GM12878 (cell line): Measurements from ENCODE around the gene MTF1.
A peak's percentile ranks its signal among the peaks of the same experiment; 100 is the strongest.

Experiments
- ATF2 ChIP-seq: IDR thresholded peaks from 2 replicates; pipeline ENCODE4 v1.6.1; 2012; ENCODE audit warnings: low read length, inconsistent platforms
- BMI1 ChIP-seq: fragments of 450-650 bp; IDR thresholded peaks from 2 replicates; pipeline ENCODE4 v1.6.1; 2016; ENCODE audit warnings: mild to moderate bottlenecking, moderate library complexity, borderline replicate concordance
- CTCF ChIP-seq, 3 experiments: IDR thresholded peaks in 2 of 3; conservative IDR thresholded peaks in 1 of 3; 2 replicates each; pipeline ENCODE4 v1.5.1; 2011; ENCODE audit warnings: low read depth in 3 of 3, low read length in 3 of 3, mild to moderate bottlenecking in 3 of 3, control low read depth in 2 of 3, moderate library complexity in 2 of 3, inconsistent platforms in 1 of 3, mixed read lengths in 1 of 3; ENCODE audit not compliant: control insufficient read depth in 2 of 3, insufficient read depth in 1 of 3; ENCODE audit errors: extremely low read depth in 1 of 3
- EZH2 ChIP-seq: IDR thresholded peaks from 2 replicates; pipeline ENCODE4 v1.6.1; 2012; ENCODE audit warnings: low read depth, mild to moderate bottlenecking, control low read depth, inconsistent platforms, low read length, borderline replicate concordance; ENCODE audit not compliant: control insufficient read depth
- NRF1 ChIP-seq: conservative IDR thresholded peaks from 2 replicates; pipeline ENCODE4 v1.6.1; 2011; ENCODE audit warnings: mild to moderate bottlenecking, low read depth, low read length, improper control_type of control experiment
- POLR2A ChIP-seq: IDR thresholded peaks from 2 replicates; pipeline ENCODE4 v1.6.1; 2011; ENCODE audit warnings: low read depth, mild to moderate bottlenecking, low read length
- POLR2AphosphoS5 ChIP-seq: IDR thresholded peaks from 2 replicates; pipeline ENCODE4 v1.6.1; 2011; ENCODE audit warnings: mild to moderate bottlenecking, low read length, inconsistent platforms
- RCOR1 ChIP-seq: conservative IDR thresholded peaks from 2 replicates; pipeline ENCODE4 v1.6.1; 2012; ENCODE audit warnings: low read depth, low read length, improper control_type of control experiment
- SMC3 ChIP-seq: IDR thresholded peaks from 2 replicates; pipeline ENCODE4 v1.6.1; 2011; ENCODE audit warnings: low read length, improper control_type of control experiment, borderline replicate concordance
- SP1 ChIP-seq: IDR thresholded peaks from one replicate; pipeline ENCODE4 v1.6.1; 2011; ENCODE audit warnings: low read depth, low read length
- TAF1 ChIP-seq: IDR thresholded peaks from 2 replicates; pipeline ENCODE4 v1.6.1; 2011; ENCODE audit warnings: mild to moderate bottlenecking, low read depth, low read length, borderline replicate concordance
- YY1 ChIP-seq: IDR thresholded peaks from 2 replicates; pipeline ENCODE4 v1.6.1; 2011; ENCODE audit warnings: low read depth, mild to moderate bottlenecking, low read length
- TF ChIP-seq, protein P1 (sequence below): IDR thresholded peaks from 2 replicates; pipeline ENCODE4 v1.6.1; 2012; ENCODE audit warnings: mild to moderate bottlenecking, low read depth, low read length
- TF ChIP-seq, protein P2 (sequence below): fragments of 450-650 bp; formaldehyde crosslinking; IDR thresholded peaks from 2 replicates; pipeline ENCODE4 v1.4.0; 2020; ENCODE audit warnings: mild to moderate bottlenecking, moderate library complexity

- TF ChIP-seq YY1: 0 out of 2 replicates have a peak, but pooled peaks have one; percentile 12
- TF ChIP-seq, protein P1, sequence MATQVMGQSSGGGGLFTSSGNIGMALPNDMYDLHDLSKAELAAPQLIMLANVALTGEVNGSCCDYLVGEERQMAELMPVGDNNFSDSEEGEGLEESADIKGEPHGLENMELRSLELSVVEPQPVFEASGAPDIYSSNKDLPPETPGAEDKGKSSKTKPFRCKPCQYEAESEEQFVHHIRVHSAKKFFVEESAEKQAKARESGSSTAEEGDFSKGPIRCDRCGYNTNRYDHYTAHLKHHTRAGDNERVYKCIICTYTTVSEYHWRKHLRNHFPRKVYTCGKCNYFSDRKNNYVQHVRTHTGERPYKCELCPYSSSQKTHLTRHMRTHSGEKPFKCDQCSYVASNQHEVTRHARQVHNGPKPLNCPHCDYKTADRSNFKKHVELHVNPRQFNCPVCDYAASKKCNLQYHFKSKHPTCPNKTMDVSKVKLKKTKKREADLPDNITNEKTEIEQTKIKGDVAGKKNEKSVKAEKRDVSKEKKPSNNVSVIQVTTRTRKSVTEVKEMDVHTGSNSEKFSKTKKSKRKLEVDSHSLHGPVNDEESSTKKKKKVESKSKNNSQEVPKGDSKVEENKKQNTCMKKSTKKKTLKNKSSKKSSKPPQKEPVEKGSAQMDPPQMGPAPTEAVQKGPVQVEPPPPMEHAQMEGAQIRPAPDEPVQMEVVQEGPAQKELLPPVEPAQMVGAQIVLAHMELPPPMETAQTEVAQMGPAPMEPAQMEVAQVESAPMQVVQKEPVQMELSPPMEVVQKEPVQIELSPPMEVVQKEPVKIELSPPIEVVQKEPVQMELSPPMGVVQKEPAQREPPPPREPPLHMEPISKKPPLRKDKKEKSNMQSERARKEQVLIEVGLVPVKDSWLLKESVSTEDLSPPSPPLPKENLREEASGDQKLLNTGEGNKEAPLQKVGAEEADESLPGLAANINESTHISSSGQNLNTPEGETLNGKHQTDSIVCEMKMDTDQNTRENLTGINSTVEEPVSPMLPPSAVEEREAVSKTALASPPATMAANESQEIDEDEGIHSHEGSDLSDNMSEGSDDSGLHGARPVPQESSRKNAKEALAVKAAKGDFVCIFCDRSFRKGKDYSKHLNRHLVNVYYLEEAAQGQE: peak; percentile 100
- no peak for TF ChIP-seq EZH2
- TF ChIP-seq RCOR1: peak; percentile 84; the same call in 1 of the 2 replicates
- TF ChIP-seq, protein P2, sequence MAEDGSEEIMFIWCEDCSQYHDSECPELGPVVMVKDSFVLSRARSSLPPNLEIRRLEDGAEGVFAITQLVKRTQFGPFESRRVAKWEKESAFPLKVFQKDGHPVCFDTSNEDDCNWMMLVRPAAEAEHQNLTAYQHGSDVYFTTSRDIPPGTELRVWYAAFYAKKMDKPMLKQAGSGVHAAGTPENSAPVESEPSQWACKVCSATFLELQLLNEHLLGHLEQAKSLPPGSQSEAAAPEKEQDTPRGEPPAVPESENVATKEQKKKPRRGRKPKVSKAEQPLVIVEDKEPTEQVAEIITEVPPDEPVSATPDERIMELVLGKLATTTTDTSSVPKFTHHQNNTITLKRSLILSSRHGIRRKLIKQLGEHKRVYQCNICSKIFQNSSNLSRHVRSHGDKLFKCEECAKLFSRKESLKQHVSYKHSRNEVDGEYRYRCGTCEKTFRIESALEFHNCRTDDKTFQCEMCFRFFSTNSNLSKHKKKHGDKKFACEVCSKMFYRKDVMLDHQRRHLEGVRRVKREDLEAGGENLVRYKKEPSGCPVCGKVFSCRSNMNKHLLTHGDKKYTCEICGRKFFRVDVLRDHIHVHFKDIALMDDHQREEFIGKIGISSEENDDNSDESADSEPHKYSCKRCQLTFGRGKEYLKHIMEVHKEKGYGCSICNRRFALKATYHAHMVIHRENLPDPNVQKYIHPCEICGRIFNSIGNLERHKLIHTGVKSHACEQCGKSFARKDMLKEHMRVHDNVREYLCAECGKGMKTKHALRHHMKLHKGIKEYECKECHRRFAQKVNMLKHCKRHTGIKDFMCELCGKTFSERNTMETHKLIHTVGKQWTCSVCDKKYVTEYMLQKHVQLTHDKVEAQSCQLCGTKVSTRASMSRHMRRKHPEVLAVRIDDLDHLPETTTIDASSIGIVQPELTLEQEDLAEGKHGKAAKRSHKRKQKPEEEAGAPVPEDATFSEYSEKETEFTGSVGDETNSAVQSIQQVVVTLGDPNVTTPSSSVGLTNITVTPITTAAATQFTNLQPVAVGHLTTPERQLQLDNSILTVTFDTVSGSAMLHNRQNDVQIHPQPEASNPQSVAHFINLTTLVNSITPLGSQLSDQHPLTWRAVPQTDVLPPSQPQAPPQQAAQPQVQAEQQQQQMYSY (CRISPR knock-in tag): no peak
- no peak for TF ChIP-seq TAF1
- TF ChIP-seq POLR2AphosphoS5: no peak
- no peak for TF ChIP-seq SMC3
- no peak for TF ChIP-seq SP1
- no peak for TF ChIP-seq ATF2
- no peak for TF ChIP-seq CTCF (IDR thresholded peaks at IDR 0.05 in 2 of 3, conservative IDR thresholded peaks at IDR 0.05 in 1 of 3; ENCODE audit: control insufficient read depth in 2 of 3, extremely low read depth in 1 of 3, insufficient read depth in 1 of 3, low read depth in 3 of 3, low read length in 3 of 3)
- no peak for TF ChIP-seq NRF1
- TF ChIP-seq BMI1: no peak
- TF ChIP-seq POLR2A: no peak
Measured at GRCh38 chr1:37764414-37764825, 95.0 kb downstream of the MTF1 start.
